ENCODE data around the gene SHOC2.
"Not testable (repeated sequence)": the region's sequence is repeated elsewhere in the genome, so short reads cannot be mapped to it uniquely, and the experiment has no call there.

The SHOC2 gene

DNA sequence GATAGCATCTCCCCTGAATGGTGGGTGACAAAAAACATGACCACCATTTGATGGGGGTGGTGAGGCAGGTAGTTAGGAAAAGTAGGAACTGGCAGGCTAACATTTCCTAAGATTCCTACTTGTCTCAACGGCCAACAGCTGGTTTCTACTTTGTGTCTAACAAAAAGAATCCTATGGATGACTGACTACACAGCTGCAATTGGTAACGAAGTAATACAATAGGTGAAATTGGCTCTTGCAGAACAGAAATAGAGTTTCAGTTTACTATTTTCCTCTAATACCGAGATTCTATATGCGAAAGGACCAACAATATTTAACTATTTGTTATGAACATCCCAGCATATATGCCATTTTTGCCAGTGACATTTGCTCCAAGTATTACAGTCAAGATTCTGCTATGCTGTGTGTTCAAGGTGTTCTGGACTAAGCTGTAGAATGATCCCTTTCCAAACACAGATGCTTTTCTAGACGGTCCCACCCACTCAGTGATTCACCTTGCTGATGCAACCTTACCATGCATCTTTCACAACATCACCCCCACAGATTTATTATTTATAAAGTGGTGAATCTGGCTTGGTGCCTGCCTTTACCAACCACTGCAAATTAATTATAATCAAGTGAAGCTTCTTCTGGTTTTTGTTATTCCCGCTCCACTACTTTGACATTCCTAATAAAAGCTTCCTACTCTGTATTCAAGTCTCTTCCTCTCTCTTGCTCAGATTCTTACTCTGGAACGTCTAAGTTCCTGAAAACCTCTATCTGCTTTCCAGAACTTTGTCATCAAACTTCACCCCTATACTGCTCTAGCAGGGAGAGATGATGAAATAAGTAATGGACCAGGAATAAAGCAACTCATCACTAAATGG, 17.2 kb upstream of the SHOC2 start:
- no peak for DNase-seq

- DNase-seq = no peak
Observed at GRCh38 chr10:110903280-110904278, 15.8 kb upstream of the SHOC2 start.

DNA sequence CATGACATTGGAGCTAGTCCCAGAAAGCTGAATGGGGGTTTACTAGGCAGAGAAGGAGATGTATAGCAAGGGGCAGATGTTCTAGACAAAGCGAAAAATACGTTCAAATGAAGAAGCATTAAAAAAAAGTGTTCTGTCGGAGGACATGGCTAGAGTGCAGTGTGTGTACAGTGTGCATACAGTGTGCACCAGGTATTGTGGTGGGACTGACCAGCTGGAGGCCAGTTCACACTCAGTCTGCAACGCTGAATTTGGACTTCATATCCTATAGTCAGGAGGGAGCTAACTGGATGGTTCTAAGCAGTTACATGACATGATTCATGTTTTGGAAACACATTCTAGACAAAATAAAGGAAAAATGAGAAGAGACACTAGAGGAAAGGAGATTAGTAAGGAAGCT, 9.3 kb upstream of the SHOC2 start:
- DNase-seq = no peak

DNA sequence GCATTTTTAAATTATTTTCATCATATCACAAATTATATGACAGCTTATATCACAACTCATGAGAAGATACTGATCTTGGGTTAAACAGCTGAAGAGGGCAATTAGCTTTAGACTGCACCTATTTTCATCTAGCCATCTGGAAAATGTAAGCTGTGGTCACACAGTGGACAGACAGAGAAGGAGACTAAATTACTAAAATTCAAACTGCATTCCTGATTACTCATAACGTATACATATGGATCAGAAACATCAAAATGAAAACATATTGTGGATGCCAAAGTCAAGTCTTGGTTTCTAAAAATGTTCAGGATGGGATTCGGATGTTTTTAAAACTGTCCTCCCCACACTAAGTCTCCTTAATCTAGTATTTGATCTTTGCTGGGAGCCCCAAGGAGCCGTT, 7.0 kb upstream of the SHOC2 start:
- DNase-seq = no peak

DNA sequence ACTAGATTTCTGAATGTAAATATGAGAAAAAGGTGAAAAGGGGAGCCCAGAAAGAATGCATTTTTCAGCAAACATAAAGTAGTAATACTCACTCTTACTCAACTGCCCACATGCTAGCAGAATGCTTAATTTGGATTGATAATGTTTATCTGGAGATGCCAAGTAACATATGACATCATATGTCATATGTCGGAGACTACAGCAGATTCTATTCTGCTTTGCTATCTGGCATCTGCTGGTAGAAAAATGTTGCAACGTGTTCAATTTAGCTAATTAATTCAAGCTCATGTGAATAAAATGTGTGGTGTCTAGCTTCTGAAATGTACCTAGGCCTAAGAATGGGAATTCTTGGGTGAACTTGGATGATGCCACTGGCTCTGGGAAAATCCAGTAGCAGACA, 5.0 kb upstream of the SHOC2 start:
- DNase-seq = no peak

- no peak for DNase-seq
Observed at GRCh38 chr10:110915035-110915434, 4.4 kb upstream of the SHOC2 start.

GRCh38 chr10:110915600-110915999, 3.8 kb upstream of the SHOC2 start:
- not testable (repeated sequence) for DNase-seq

GRCh38 chr10:110916554-110917346, 2.7 kb upstream of the SHOC2 start:
- no peak for DNase-seq

DNA sequence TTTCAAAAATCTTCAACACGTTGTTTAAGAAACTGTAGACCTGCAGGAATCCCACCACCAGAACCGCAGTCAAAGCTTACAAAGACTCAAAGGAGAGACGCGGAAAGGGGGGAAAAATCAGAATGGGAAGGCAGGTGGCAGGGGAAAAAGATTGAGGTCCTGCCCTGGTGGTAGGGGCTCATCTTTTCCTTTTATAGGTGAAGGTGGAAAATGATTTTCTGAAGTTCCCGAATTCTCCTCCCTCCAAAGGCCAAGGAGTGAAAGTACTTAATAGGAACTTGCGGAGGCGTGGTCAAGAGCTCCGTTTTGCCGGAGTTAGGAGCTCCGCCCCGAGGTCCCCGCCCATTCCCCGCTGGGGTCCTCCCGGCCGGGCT, 1.1 kb upstream of the SHOC2 start:
- peak; percentile 32 for DNase-seq

- DNase-seq = peak; percentile 95
Observed at GRCh38 chr10:110918643-110919348, 608 bp upstream of the SHOC2 start, which contains the start of gene BBIP1. Gene BBIP1, minus strand, starts transcription at chr10:110919180. Its CDS starts 1,023 bp downstream, at chr10:110918157.

GRCh38 chr10:110919971-110920881, 822 bp downstream of the SHOC2 start:
- DNase-seq = peak; percentile 49

DNA sequence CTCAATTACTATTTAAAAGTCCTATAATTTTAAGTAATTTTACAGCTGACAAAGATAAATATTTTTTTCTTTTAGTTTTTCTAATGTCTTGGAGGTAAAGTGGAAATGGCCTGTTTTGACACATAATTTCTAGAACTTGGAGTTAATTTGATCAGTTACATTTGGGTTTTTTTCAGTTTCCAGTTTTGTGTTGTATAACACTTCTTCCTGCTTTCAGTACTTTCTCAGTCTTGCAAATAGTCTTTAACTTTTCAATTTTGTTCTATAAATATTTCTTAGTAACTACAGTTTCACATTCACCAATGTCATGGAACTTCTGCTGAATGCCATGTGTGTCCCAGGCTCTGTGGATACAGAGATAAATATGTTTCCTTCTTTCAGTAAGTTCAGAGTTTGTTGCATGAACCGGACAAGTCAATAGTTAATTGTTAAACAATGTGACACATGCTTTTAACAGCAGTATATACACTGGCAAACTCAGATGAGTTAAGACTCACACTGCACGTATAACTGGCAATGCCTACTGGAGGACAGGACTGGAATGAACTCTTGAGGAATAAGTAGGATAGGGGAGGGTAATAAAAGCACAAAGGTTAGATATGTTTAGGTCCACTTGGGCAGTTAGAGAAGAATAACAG, 4.6 kb downstream of the SHOC2 start:
- no peak for DNase-seq

GRCh38 chr10:110927461-110927860, 8.1 kb downstream of the SHOC2 start:
- DNase-seq = no peak

- no peak for DNase-seq
Observed at GRCh38 chr10:110931769-110932381, 12.5 kb downstream of the SHOC2 start.

DNA sequence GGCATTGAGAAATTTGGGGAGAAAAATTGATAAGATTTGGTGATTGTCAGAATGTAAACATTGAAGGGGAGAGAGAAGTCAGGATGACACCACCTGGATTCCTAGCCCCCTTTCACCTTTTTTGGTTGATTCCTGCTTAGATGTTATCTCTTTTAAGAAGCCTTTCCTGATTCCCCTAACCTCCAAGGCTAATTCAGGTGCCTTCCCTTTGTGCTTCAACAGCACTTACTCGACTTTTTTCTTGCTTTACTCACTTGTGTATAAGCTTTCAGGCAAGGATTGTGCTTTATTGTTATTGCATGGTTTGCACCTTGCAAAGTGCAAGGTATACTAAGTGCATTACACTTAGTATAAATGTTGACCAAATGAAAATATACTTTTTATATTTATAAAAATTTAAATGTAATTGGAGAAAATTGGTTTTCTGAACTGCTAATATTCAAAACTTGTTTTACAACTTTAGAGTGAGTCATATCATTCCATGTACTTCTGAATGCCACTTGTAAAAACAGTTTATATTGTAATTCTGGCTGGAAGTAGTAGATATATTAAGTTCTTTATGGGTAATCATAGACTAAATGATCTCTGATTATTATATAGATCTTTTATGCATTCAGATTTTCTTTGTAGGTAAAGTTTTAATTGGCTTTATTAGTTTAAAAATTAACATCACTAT, 13.2 kb downstream of the SHOC2 start:
- no peak for DNase-seq

DNA sequence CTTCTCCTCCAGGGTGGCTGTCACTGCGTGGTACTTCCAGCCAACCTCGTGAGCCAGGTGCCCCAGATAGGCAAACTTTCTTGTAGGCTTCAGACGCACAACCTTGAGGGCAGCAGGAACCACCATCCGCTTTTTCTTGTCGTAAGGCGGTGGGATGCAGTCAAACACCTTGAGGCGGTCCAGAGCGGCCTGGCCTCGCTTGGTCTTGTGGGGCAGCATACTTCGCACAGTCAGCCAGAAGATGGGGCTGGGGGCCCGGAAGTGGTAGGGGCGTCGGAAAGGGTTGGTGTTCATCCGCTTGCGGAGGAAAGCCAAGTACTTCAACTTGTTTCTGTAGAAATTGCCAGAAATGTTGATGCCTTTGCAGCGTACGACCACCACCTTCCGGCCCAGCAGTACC, 17.4 kb downstream of the SHOC2 start:
- no peak for DNase-seq

GRCh38 chr10:110939419-110939818, 20.0 kb downstream of the SHOC2 start:
- no peak for DNase-seq

GRCh38 chr10:110944792-110945396, 25.5 kb downstream of the SHOC2 start:
- no peak for DNase-seq

GRCh38 chr10:110946496-110946895, 27.1 kb downstream of the SHOC2 start:
- no peak for DNase-seq

Data from KG1 (cell line).